HG02970 (cell line): ENCODE measurements around the gene SHANK2.

Source experiments
- ATAC-seq: cut with Tn5 transposase; IDR thresholded peaks from one replicate; pipeline ENCODE4 v1.9.1; 2021; ENCODE audit warnings: mild to moderate bottlenecking, moderate library complexity, moderate number of reproducible peaks; ENCODE audit not compliant: unreplicated experiment, low FRiP score

The SHANK2 gene

DNA sequence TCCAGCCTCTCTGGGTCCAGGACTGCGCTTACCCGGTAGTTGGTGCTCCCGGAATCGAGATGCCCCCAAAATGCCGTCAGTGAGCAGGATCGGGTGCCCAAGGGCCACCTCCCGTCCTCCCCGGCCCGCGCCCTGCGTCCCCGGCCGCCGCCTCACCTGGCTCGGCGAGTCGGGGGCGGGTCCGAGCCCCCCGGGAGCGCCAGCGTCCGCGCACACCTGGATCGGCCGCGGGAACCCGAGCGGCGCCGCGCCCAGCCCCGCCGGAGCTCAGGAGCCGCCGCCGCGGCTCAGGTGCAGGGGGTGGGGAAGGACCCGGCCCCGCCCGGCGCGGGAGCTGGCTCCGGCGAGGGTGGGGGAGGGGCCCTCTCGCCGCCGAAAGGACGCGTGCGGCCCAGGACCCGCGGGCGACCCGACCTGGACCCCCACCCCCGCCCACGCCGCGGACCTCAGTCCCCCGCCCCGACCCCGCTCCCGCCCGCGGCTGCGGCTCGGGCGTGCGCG, at the start of gene SHANK2:
SHANK2 (minus strand) TSS at position 309 of the 501 bp plus-strand sequence. CDS start 105,251 bp downstream, outside the sequence.
- no peak for ATAC-seq

DNA sequence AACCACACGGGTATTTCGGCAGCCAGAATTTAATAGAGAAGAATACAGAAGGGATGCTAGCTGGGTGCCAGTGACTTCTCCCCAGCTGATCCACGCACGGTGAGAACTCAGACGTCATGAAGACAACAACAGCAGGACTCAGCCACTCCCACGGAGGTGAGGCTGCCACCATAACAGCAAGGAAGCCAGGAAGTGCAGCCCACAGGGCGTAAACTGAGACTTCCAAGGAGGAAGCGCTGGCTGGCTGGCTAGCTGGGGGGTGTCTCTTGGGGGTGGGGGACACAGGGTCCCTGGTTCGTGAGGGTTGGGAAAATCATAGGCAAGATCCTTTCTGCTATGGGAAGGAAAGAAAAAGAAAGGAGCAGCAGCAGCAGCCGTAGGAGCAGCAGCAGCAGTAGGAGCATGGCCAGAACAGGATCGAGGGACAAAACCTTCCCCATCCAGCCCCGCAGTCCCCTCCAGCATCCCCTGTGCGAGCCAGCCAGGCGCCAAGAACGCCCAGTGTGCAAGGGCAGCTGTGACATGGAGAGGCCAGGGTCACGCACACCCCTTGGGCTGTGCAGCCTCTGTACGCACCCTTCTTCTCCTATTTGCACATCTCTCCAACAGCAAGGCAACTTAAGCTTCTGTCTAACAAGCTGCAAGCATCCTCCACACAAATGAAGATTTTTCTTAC, 49.6 kb upstream of the SHANK2 start:
- no peak for ATAC-seq

DNA sequence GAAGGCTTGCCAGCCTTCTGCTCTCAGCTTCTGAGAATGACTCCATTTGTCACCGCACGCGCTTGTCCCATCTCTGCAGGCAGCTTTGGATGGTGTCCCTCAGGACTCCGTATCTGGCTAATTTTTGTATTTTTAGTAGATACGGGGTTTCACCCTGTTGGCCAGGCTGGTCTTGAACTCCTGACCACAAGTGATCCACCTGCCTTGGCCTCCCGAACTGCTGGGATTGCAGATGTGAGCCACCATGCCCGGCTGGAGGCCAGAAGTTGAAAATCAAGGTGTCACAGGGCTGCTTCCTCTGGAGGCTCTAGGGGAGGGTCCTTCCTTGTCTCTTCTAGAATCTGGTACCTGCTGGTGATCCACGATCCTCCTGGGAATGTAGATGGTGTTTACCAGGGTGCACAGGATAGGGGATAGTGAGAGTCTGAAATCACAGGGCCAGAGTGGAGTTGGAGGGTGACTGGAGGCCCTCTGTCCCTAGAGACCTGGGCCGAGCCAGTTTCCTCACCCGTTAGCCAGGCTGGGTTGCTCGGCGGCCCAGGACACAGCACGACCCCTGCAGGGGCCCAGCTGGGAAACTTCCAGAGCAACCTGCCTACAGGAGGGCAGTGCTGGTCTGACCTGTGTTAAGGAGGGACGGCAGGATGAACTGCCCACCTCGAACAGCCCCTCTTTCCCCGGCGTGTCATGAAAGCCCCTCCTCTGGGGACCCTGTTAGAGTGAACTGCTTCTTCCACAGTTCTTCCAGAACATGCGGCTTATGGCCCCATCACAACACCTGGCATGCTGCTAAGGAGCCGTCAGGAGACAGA, 48.9 kb upstream of the SHANK2 start:
- ATAC-seq = no peak

DNA sequence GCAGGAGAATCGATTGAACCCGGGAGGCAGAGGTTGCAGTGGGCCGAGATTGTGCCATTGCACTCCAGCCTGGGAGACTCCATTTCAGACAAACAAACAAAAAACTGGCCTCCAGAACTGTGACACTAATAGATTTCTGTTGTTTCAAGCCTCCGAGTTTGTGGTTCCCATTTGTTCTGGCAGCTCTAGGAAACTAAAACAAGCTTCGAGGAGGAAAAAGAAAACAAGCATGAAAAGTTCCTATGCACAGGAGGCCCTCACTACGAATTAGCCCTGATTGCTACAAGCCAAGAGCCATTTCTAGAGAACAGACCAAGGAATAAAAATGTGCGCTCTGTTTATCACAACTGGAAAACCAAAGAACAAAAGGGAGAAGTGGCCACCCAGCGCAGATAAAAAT, 47.8 kb upstream of the SHANK2 start:
- no peak for ATAC-seq

DNA sequence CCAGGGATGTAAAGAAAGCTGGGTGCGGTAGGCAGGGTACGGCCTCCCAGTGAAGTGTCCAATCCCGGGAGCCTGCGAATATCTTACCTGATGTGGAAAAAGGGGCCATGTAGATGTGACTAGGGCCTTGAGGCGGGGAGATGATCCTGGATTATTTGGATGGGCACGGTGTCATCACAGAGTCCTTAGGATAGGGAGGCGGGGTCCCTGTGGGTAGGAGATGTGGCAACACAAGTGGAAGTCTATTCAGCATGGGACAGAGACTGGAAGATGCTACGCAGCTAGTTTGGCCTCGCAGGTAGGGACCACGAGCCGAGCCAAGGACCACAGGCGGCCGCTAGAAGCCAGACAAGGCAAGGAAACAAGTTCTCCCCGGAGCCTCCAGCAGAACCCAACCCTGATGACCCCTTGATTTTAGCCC, 46.4 kb upstream of the SHANK2 start:
- no peak for ATAC-seq

DNA sequence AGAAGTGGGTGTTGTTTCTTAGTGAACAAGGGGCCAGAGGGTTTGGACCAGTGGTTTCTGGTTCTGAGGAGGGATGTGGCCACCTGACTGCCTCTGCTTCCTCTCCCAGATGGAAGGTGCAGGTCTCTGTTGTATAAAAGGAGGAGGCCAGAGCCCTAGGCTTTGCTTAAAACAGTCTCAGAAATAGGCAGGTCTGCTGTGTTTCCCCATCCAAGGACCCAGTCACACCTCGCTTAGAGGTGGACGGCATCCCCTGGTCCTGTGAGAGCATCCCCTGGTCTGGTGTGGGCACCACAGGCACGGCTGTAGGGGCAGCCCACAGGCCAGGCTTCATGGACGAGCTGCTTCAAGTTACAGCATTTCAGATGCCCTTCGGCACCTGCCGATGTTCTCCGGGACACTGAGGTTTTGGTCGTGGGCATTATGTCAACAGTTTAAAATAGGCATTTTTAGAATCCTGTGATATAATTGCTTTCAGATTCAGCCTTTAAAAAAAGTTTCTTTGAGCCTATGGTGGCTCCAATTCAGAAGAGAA, 45.7 kb upstream of the SHANK2 start:
- ATAC-seq = no peak

DNA sequence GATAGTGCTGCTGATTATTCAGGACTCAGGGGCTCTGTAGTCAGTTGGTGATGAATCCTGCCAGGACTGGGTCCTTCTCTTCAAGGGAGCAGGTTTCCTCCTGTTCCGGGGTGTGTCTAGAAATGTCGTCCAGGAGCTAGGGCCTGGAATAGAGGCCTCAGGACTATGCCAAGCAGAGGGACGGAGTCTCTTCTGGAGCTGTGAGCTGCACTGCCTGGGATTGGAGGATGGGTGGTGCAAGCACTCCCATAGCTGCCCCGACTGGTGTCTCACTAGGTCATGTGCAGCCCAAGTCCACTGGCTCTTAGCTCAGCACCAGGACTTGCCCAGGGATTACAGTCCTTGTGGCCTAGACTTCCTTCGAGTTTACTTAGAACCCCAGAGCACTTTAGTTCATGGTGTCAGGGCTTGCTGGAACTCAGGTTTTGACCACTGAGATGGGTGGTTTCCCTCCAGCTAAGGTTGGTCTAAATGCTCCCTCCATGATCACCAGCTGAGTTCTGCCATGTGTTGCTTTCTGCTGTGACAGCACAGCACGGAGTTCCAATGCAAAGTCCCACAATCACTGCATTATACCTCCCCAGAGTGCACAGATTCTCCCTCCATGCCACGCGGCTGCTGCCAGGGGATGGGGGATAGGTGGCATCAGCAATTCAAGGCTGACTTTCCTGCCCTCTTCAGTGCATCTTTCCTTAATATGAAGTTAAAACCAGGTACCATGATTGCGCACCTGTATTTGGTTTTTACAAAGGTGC, 42.6 kb upstream of the SHANK2 start:
- ATAC-seq = no peak

DNA sequence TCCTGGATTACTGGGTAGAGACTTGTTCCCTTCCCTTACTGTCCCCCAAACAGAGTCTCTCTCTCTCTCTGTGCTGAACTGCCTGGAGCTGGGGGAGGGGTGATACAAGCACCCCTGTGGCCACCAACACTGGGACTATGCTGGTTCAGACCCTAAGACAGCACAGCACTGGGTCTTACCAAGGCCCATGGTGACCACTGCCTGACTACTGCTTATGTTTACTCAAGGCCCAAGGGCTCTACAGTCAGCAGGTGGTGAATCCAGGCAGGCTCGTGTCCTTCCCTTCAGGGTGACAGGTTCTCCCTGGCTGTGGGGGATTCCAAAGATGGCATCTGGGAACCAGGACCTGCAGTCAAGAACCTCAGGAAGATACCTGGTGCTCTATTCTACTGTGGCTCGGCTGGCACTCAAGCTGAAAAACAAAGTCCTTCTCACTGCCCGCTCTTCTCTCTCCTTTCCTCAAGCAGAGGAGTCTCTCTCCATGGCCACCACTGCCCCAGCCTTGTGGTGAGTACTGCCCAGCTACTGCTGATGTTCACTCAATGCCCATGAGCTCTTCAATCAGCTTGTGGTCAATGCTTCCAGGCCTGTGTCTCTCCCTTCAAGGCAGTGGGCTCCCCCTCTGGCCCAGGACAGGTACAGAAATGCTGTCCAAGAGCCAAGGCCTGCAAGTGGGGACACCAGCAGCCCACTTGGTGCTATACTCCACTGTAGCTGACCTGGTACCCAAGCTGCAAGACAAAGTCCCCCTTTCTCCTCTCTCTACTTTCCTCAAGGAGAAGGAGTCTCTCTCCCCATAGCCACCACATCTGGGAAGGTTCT, 41.8 kb upstream of the SHANK2 start:
- ATAC-seq = no peak

DNA sequence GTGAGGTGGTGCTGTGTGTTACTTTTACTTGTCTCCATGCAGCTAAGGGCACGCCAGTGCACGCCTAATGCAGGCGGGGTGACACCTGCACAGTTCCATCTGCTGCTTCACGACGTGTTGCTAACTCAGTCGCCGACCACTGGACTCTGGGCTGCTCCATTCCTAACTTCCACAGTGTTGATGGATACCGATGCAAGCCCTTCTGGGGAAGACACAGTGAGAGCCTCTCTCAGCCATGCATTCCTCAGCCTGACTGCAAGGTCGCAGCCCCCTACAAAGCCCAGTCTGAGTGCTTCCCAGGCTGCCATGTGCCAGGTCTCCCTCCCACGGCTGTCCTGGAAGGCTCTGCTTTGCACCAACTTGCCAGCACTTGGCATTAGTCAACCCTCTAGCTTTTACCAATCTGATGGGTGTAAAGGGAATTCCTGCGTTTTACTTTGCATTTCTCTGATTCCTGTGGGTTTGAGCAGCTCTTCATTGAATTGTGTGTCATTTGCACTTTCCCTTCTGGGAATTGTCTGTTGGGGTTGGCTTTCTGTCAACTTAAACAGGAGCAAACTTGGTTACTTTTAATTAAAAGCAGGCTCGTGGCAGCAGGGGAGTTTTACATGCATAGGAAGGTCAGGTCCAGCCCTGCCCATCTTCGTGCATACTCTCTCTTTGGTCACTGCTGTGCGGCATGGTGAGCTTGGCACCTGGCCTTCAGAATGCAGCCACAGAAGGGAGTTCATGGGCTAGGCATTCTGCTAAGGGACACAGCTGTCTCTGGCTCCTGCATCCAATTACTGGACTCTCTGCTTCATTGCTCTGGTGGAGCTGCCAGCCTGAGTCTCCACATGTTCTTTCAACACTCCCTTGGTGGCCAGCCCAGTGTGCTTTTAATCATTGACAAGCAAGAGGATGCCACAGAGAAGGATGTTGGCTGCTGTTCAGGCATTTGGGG, 34.6 kb upstream of the SHANK2 start:
- no peak for ATAC-seq

DNA sequence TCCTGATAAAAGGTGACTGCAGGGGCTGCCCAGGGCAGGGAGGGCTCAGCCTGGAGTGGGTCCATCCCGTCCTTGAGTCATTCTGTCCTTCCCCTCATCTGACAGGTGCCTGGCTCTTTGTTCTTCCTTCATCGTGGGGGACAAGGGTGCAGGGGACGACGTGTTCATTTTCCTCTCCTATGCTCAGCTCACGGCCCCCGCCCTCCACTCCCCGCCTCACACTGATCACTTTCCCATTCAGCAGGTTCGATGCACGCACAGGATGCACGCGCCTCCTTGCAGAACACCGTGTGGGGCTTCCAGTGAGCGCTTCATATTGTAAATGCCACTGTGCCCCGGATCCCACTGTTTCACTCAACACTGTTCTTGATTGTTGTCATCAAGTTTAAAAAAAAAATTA, 32.7 kb upstream of the SHANK2 start:
- ATAC-seq = no peak

DNA sequence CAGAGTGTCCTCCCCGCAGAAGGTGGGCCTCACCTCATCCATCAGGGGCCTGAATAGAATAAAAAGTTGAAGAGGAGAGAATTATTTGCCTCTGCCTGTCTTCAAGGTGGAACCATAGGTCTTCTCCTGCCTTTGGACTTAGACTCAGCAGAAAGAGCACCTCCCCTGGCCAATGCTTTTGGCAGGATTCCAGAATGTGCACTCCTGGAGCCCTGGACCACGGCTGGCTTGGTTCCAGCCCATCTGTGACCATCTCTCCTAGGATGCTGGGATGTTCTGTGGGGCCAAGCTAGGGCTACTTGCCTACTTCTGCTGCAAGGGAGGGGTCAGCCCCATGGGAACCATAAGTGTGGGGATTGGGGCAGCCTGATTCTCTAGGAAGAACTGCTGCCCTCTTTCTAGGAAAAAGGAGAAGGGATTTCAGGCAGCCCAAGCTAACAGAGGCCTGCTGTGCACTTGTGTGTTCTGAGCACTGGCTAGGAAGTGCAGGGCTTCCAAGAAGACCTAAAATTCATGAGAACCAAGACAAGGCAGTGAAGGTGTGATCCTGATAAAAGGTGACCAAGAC, 32.2 kb upstream of the SHANK2 start:
- ATAC-seq = no peak

DNA sequence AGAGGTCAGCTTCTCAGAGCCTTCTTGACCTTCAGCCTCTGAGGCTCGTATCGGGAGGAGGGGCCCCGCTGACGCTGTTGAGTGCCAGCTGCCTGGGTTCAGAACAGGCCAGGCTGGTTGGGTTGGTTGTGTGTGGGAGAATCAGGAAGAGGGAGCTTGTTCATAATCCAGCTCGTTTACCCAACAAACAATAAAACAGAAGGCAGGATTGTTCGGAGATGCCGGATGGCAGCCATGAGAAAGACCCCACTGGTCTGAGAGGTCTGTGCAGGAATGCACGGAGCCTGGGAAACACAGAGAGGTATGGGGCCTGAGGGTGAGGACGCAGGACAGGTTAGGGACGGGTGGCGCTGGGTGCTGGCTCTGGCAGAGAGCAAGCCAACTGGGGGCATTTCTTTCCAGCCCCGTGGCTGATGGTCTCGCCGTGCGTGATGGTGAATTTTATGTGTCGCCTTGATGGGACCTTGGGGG, 31.6 kb upstream of the SHANK2 start:
- no peak for ATAC-seq

DNA sequence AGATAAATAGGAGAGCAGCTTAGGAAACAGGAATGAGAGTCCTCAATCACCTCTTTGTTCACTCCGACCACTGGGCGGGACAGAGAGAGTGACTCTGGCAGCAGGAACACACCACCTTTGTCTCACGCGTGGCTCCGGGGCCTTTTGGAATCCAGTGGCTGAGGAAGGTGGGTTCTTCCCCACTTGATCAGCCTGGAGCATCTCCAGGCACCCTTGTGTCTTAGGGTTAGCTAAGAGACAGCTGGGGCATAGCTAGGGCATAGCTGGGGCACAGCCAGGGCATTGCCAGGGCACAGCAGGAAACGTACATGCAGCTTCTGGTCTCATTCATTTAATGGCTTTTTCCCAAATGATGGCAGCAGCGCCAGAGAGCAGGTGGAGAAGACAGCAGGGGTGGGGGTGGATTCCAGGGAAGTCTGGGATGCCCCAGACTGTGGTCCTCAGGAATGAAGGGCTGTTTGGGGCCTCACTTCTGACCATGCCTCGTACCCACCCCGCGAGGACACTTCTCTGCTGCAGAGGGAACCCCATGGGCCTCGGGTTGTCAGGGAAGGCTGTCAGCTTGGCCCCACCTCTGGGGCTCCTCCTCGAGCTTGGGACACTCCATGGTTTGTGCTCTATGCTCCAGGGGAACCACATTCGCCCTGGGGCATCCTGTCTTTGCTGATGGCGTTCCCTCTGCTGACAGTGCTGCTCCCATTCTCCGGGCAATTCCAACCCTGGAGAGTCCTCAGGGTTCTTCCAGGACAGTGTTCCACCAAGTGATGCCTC, 30.4 kb upstream of the SHANK2 start:
- no peak for ATAC-seq

DNA sequence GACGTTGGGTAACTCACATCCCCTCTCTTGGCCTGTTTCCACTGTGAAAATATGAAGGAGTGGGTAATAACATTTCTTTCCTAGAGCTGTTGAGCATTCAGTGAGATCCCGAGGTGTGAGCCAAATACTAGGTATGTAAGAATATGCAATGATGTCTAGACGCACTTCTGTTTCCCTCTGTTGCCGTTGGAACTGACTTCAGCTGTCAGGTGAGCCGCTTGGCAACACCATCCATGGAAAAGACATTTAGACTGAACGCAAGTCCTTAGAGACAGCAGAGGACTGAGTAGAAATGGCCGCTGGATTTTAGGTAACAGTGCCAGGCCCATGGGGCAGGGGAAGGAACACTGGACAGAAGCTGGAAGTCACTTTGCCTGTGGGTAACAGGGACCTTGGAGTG, 29.5 kb upstream of the SHANK2 start:
- ATAC-seq = no peak

DNA sequence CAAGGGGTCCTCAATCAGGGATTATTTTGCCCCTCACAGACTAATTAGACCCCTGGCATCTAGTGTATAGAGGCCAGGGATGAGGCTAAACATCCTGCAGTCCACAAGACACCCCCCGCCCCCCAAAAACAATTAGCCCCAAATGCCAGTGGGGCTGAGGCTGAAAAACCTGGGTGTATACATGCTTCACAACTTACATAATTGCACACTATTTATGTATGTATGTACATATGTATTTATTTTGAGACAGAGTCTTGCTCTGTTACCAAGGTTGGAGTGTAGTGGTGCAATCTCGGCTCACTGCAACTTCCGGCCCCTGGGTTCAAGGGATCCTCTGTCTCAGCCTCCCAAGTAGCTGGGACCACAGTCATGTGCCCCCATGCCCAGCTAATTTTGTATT, 28.8 kb upstream of the SHANK2 start:
- ATAC-seq = no peak

DNA sequence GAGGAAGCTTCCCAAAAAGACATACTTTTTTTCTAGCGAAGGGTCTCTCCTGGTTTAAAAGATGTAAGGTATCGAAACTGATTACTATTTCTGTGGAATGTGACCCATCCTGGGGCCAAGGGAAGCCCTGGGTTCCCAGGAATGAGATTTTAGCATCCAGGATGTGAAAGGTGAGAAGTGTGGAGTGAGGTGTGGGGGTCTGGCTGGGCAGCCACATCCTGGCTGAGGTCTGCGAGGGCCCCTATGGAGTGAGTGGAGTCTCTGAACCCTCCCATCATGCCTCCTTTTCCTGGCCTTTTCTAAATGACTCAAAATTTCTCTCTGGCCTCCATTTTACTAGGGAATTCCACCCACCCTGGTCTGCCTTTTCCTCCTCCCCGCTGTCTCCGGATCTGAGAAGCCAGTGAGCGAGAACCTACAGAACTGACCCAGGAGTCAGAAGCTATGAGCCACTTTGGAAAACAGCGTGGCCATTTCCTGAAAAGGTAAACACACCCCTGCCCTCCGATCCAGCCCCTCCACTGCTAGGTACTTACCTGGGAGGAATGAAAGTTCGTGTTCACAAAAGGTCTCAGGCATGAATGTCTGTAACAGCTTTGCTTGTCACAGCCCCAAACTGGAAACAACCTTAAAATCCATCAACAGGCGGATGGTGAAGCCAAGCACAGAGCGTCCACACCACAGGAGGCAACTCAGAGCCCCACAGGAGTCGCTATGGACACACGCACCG, 27.7 kb upstream of the SHANK2 start:
- no peak for ATAC-seq

DNA sequence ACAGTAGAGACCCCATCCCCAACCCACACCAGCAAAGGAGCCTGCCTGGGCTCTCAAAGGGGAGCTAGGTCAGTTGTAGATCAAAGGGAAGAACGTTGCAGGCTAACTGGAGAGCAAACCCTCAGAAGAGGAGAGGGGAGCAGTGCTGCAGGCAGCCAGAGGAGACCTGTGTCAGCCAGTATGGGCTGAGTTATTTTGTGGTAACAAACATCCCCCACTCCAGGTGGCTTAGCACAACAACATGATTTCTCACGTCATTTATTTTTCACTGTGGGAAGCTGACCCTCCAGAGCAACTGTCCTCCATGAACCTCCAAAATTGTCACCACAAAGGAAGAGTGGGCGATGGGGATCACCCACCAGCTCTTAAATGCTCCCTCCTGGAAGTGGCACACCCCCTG, 19.8 kb upstream of the SHANK2 start:
- no peak for ATAC-seq
